OCI-LY1 (cell line): ENCODE data around the gene PDE1C.

ENCODE experiments used
- EZH2 ChIP-seq: fragments of 200-600 bp; sonication (generic), shearing (Covaris generic); IDR thresholded peaks from 2 replicates; pipeline ENCODE4 v1.8.0; 2017; ENCODE audit warnings: borderline replicate concordance, mixed run types, mild to moderate bottlenecking, antibody characterized with exemption, low read length, moderate library complexity, mixed read lengths
- TF ChIP-seq, protein P1 (sequence below): fragments of 200-600 bp; sonication (generic), shearing (Covaris generic); IDR thresholded peaks from 2 replicates; pipeline ENCODE4 v1.5.1; 2017; ENCODE audit warnings: mild to moderate bottlenecking, antibody characterized with exemption, low read length, moderate library complexity, mixed read lengths

DNA sequence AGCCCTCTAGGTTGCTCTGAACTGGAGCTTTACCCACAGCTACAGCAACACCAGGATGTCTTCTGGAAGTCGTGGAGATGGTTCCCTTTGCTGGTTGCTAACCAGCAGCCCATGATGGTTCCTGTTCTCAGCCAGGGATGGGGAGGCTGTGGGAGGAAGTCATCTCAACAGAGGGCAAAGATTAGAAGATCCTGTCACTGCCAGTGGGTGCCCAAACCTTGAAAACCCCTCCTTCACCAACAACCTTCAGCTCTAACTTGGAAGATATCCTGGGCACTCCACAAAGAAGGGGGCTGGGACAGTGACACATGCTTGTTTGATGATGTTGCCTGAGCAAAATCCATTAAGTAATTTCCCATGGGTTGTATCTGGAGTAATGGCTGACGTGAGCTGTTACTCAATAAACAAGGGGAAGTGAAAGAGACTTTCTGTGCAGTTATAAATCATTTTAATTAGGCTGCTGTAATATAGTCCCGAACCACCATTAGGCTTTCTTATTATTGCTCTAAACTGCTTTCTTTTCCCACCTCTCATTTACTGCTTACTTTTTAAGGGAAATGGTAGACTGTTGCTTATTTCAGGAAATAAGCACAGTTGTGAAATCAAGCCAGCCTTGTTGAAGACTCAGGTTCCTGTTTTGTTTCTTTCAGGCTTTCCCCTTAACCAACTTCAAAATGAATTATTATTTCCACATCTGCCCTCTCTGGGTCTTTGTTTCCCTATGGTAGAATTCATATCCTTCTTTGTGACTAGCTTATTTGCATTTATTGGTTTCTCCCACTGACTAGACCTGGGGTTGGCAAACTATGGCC is 258.4 kb downstream of the PDE1C start:
- TF ChIP-seq, protein P1, sequence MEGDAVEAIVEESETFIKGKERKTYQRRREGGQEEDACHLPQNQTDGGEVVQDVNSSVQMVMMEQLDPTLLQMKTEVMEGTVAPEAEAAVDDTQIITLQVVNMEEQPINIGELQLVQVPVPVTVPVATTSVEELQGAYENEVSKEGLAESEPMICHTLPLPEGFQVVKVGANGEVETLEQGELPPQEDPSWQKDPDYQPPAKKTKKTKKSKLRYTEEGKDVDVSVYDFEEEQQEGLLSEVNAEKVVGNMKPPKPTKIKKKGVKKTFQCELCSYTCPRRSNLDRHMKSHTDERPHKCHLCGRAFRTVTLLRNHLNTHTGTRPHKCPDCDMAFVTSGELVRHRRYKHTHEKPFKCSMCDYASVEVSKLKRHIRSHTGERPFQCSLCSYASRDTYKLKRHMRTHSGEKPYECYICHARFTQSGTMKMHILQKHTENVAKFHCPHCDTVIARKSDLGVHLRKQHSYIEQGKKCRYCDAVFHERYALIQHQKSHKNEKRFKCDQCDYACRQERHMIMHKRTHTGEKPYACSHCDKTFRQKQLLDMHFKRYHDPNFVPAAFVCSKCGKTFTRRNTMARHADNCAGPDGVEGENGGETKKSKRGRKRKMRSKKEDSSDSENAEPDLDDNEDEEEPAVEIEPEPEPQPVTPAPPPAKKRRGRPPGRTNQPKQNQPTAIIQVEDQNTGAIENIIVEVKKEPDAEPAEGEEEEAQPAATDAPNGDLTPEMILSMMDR = no peak
- TF ChIP-seq EZH2 = no peak
